NCI-H524 treated with DMSO at 0.1 percent for 48 hours (cell line): Measurements from ENCODE around the gene FAM32A.

Source experiments
- DNase-seq: peaks from one replicate; lab custom pipeline; 2025; lab: John Stamatoyannopoulos, UW

FAM32A gene

GRCh38 chr19:16225279-16226183, 40.3 kb downstream of the FAM32A start:
- DNase-seq: no peak

GRCh38 chr19:16226184-16226591, 41.0 kb downstream of the FAM32A start:
- DNase-seq: no peak

DNA sequence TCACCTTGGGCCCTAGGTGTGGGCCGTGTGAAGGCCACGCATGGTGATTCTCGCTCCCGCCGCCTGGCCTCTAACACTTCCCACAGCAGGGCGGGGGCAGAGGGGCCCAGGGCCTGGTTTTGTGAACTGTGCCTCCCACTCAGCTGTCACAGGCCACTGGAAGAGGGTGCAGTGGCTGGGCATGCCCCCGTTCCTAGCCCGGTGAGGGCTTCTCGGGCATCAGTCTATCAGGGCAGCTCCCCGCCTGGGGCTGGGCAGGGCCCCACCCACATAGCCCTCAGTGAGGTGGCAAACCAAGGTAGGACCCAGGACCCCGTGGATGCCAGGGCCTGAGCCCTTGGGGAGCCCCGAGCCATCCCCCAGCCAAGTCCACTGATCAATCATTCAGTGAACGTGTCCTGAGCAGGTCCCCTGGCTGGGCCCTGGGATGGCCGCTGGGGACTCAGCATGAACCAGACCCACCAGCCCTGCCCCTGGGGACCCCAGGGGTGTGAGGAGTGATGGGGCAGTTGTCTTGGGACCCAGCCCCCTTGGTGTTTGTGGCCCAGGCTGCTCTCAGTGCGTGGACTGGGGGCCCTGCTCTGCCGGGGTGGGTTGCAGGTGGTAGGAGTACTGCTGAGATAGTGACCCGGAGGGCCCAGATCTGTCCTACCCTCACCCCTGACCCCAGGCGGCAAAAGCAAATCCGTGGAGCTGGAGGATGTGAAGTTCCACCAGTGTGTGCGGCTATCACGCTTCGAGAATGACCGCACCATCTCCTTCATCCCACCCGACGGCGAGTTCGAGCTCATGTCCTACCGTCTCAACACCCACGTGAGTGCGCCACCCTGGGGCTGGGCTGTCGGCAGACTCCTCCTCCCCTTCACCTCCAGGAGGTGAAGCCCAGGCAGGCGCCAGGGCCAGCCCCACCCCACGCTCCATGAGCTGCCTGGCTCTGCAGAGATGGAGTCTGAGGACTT, 41.9 kb downstream of the FAM32A start:
- no peak for DNase-seq

DNA sequence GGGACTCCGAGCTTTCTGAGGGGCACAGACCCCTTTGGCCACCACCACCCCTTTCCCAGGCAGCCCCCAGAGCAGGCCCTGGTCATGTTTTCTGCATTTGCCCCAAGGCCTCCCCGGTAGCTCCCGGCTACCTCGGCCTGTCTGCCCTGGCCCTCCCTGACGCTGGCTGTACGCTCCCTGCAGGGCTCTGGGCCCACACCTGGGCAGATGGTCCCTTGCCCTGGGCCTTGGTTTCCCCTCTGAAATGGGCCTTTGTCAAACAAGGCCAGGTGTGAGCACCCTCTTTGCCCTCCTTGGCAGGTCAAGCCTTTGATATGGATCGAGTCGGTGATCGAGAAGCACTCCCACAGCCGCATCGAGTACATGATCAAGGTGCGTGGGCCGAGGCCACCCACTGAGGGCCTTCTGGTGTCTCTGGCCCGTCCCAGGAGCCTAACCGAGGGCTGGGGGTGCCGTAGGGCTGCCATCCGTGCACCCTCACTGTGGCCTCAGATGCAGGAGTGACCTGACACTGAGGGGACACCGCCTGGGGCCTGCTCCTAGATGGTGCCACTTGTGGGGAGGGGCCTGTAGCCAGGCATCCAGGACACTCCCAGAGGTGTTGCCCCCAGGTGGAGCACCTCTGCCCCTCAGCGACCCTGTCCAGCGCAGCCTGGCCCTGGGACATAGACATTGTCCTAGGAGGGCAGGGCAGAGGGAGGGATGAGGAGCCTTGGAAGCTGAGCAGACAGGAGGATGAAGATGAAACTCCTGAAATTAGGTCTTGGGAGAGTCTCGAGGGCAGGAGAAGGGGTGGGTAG, 42.8 kb downstream of the FAM32A start:
- DNase-seq: no peak

GRCh38 chr19:16228637-16229321, 43.6 kb downstream of the FAM32A start:
- no peak for DNase-seq

DNA sequence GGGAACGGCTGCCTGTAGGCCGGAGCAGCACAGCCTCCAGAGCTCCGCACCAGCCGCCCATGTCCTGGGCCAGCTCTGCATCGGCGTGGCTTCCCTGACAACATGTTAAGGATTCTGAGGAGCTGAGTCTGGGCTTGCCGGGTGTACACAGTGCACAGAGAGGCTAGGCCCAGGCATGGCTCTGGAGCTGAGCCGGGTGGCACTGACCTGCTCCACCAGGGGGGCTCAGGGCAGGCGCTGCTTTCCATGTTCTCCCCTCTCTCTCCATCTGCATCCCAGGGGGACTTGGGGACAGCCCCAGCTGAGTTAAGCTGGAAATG, 44.1 kb downstream of the FAM32A start:
- DNase-seq: no peak

DNA sequence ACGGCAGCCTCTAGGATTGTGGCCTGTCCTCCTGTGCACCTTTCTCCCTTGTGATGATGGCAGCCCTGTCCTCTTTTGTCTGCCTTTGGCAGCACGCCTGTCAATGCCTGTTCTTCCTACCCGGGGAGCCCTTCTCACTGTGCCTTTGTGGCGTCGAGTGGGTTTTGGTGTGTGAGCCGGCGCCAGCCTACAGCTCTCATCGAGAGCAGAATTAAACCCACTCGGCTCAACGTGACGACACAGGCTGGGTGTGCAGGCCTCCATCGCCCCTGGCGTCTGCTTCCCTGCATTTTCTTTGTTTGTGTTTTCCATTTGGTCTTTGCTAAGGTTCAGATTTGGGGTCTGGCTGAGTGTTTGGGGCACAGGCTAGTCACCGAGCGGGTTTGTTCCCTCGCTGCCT, 46.9 kb downstream of the FAM32A start:
- no peak for DNase-seq

DNA sequence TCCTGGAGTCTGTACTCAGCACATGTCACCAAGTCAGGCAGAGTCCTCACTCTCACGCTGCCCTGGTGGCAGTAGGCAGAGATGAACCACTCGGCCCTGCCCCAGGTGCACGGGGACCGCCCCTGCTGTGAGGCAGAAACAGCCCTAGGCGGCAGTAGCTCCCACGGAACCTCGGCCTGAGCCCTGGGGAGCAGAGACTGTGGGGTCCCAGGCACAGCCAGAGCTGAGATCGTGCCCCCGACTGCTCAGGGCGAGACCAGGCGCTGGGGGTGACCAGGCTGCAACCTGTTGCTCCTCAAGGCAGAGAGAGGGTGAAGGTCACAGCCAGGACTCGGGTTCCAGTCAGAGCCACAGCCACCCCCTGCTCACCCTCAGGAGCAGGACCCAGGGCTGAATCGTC, 47.4 kb downstream of the FAM32A start:
- no peak for DNase-seq

DNA sequence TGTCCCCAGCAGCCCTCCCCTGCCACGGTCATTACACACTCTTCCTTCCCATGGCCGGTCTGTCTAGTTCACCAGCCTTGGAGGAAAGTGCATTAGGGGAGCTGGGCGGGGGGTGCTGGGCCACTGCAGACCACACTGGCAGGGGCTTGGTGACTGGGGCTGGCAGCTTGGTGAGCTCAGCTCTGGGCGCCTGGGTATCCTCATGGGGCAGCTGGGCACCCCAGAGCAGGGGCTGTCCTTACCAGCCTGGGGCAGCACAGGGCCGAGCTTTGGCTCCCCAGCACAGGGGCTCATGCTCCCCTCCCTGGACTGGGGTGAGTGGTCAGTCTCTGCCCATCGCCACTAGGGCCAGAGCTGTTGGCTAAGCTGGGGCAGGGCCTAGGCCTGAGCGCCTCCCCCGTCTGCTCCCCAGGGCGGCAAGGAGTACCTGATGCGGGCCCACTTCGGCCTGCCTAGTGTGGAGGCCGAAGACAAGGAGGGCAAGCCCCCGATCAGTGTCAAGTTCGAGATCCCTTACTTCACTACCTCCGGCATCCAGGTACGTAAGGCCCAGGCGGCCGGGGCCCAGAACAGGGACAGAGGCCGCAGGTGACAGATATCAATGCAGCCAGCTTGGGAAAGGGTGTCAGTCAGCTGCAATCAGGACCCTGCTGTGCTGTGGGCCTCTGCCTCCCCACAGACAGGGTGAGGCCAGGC, 48.0 kb downstream of the FAM32A start:
- no peak for DNase-seq

DNA sequence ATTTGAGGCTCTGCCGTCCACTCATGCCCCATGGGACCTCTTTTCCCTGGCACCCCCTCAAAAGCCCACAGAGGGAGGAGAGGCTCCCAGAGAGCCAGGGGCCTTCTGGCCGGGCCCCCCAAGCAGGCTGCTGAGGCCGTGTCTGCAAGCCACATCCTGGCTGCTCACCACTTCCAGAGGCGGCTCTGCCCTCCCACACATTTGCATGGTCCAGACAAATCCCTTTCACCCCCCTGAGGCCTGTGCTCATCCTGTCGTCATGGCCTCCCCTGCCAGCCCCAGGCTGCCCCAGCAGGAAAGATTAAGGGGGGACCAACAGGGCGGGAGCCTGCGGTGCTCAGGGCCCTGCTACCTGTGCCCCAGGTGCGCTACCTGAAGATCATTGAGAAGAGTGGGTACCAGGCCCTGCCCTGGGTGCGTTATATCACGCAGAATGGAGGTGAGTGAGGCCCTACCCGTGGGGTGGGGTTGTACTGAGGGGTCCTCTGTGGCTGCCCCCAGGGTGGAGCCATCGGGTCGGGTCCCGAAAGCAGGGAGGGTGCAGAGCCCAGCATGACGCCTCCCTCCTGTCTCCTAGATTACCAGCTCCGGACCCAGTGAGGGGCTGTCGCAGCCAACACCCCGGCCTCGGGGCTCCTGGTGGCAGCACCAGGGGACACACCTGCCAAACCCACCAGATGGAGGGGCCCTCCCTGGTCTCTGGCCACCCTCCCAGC, 48.8 kb downstream of the FAM32A start:
- DNase-seq: no peak

DNA sequence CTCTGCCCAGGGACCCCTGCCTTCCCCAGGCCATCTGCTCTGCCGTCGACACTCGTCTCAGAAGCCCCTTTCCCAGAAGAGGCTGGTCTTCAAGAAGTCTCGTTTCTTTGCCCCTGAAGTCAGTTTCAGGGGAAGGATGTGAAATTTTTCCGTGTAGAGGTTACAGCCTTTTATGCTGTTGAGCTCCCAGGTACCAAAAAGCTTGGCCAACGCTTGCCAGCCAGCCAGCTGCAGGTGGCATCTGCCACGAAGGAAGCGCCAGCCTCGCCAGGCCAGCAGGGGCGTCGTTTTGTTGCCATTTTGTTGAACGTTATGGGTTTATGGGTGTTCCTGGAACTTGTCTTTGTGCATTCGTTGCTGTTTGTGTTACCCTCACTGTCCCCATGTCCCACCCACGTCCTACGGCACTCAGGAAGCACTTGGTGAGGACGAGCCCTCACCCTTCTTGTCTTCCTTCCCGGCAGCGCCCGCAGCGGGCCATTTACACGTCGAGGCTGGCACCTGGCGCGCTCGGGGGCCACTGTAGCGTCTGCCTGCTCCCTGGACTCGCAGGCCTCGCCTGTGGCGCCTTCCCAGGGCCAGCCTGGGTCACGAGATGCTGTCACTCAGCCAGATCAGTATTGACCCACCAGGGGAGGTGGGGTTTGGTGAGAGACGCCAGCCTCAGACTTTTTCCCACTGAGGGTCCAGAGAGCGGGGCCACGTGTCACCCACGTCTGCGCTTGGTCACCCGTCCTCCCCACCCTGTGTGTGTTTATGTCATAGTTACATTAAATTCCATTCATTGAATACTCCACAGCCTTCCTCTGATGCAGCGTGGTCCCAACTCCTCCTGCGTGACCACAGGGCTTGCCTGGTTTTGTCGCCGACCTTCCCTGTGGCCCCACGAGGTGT, 49.6 kb downstream of the FAM32A start:
- DNase-seq: no peak

GRCh38 chr19:16235811-16236652, 50.8 kb downstream of the FAM32A start:
- no peak for DNase-seq
